T-helper 22 cell (primary cell): ENCODE data around the gene DENND4B.

Source experiments
- DNase-seq: peaks from one replicate; pipeline ENCODE4 v3.0.0-alpha.2; 2020; ENCODE audit warnings: low read depth

Gene DENND4B

DNA sequence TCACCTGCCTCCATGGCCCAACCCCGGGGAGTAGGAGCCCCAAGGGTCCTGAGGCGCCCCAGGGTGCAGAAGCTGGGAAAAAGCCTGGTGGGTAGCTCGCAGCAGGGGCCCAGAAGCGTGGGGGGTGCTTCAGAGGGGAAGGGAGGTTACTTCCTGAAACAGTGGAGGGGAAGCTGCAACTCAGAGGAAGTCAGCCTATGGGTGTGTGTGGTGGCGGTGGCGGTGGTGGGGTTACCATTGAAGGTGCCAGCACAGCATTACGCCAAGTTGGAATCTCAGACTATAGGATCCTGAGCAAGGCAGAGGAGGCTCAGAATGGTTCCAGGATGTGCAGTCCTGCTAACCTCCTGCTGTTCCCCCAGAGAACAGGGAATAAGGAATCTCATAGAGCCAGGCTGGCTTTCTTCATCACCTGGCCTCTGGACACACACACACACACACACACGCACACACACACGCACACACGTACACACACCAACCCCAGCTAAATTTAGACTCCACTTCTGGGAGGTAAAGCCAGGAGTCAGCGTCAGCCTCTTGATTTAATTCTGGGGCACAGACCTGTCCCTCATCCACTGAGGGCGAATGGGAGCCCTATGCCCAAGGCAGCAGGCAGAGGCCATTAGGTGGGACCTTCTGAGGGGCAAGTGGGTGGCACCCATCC is 1.3 kb downstream of the DENND4B start:
- DNase-seq = peak; percentile 78

DNA sequence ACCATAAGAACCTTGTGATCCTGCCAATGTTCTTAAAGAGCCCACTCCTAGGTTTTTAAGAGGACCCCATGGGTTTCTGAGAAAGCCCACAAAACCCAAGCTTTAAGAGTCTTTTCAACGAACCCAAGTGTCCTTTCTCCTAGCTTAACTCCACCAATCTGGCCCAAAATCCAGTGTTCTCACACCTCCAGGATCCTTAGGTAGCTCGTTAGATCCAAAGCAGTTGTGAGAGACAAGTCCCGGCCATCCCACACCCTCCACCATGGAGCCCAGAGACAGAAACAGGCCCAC is 1.7 kb downstream of the DENND4B start:
- no peak for DNase-seq

DNA sequence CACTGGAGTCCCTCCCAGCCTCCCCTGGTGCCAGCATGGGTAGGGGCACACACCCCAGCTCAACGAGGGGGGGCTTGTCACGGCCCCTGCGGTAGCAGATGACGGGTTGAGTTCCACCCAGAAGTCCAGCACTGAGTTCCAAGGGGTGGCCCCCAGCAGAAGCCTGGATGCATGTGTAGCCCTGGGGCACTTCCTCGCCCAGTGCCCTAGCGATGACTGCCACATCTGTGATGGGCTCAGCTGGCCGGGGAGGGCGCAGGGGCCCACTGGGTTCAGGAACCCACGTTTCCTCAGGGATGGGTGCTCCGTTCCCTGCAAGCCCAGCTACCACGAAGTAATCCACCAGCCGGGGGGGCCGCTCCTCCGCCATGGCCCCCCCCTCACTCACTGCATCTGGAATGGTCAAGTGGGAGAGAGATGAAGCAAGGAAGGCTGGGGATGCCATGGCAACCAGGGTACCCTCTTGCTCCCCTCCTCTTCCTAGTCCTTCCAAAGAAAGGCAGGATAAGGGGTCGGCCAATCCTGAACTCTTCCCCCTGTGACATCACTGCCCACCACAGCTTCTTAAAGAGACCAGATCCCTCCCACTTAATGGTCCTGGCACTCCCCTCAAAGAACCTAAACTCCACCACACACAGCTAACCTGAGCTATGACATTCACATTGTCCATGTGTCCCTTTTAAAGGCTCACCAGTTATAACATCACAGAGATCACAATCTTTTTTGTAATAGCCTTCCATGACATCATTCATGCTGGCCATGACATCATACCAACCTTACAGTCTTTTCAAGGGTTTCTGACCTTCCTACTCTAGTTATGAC is 2.3 kb downstream of the DENND4B start:
- DNase-seq = no peak

DNA sequence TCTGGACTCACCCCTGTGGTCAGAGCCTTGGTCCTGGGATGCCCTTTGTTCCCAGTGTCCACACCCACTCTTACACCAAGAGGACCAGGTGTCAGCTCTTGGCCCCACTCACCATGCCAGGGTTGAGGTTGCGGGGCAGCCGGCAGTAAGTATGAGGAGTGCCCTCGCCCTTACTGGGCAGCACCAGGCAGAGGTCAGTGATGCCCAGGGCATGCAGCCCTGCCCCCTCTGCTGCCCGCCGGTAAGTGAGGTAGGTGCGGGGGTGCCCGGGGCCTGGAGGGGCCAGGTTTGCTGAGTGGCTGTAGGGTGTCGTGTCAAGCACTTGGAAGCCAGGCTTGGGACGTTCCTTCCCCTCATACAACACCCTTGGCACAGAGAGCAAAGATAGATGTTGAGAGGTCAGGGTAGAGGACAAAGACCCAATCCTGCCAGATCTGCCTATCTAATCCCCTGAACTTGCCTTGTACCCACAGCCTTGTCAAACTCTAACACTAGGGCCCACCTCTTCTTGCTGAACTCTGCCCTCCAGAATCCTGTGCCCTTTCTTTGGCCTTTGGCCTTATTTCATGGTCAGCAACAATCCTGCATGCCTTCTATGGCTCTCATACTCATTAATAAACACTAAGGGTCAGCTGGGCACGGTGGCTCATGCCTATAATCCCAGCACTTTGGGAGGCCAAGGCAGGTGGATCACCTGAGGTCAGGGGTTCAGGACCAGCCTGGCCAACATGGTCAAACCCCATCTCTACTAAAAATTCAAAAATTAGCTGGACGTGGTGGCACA is 3.6 kb downstream of the DENND4B start:
- DNase-seq = no peak

DNA sequence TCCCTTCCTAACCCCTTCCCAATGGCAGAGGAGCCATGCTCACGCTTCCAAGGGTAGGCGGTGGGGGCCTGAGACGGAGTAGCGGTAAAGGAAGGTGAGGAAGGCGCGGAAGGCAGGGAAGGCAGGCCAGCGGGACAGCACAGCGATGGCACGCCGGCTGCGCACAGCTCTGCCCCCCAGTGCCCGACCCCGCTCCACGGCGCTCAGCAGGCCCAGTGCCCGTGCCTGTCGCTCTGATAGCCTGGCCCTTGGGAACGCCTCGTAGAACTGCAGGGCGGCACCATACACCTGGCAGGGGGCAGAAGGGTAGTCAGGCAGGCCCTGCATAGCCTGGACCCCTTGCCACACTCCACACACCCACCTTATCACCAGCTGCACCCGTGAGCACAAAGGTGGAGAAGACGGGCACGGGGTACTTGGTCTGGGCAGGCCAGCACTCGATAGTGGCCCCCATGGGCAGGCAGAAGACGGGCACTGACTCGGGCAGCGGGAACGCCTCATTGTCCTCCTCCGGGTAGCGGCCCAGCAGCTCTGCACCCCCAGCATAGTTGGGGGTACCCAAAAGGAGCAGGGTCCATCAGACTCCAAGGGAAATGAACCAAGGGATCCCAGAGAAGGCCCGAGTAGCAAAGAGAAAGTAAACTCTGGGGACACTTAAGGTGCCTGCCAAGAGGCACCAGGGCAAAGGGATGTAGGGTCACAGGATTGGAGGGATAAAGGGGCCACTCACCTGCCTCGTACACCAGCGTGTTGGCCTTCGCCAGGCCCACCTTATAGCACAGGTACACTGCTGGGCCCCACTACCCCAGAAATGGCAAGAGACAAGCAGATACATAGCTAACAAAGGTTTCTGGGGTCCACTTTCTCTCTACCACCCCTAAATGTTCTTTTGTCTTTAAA is 4.4 kb downstream of the DENND4B start:
- no peak for DNase-seq

DNA sequence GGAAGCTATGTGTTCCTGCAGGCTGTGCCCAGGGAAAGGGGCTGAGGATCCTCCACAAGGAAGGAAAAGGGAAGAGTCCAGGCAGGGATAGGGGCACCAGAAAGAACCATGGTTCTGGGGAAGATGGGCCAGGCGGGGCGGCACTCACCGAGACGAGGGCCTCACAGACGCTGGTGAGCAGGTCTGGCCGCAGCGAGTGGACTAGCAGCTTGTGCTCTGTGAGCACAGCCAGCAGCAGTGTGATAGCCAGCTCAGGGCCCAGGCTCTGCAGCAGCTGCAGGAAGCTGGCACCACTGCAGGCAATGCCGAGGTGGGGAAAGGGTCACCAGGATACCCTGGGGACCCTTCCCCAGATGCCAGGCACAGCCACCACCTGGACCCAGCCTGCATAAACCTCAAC is 5.8 kb downstream of the DENND4B start:
- no peak for DNase-seq

DNA sequence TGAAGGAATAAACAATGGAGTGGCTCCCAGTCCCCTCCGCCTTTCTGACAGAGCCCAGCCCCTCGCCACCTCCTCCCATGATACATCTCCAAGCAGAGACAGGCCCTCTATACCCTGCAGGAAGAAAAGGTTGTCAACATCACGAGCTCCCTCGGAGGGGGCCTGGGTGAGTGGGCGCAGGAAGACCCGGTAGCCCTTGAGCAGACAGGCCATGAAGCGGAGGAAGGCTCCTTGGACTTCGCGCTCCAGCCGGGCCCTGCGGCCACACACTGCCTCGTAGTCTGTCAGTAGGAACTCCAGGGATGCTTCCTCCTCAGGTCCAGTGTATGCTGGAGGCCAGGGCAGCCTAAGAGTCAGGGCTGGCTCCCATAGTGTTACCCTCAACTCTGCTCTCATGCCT is 7.0 kb downstream of the DENND4B start:
- DNase-seq = no peak

DNA sequence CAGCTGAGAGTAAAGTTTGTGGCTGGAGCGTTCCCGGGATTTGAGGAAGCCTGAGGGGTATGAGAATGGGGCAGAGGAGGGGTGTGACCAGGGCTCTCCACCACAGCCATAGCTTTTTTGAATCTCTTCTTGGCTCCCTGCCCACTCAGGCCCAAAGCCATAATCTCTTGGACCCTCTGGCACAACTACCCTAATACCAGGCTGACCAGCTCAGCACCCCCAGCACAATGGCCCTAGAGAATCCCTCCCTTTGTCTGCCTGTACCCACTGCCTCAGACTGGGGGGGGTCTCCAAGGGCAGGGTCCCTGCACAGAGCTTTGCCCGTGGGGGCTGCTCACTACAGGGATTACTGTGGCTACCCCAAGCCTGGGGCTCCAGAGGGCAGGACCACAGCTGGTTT is 7.5 kb downstream of the DENND4B start:
- no peak for DNase-seq

DNA sequence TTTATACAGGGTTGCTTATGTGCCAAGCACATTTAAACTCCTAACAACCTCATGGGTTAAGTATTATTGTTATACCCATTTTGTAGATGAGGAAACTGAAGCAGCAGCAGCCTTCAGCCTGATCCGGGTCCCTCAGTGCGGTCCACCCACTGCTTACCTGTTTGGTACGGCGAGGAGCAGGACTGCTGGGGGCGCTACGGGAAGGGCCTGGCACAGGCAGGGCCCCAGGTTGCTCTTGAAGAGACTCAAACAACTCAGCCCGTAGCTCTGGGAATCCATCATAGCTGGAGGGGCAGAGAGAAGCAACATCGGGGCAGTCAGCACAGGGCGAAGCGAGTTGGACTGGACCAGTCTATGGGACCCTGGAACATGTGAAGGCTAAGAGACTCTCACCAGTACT is 9.2 kb downstream of the DENND4B start:
- no peak for DNase-seq

DNA sequence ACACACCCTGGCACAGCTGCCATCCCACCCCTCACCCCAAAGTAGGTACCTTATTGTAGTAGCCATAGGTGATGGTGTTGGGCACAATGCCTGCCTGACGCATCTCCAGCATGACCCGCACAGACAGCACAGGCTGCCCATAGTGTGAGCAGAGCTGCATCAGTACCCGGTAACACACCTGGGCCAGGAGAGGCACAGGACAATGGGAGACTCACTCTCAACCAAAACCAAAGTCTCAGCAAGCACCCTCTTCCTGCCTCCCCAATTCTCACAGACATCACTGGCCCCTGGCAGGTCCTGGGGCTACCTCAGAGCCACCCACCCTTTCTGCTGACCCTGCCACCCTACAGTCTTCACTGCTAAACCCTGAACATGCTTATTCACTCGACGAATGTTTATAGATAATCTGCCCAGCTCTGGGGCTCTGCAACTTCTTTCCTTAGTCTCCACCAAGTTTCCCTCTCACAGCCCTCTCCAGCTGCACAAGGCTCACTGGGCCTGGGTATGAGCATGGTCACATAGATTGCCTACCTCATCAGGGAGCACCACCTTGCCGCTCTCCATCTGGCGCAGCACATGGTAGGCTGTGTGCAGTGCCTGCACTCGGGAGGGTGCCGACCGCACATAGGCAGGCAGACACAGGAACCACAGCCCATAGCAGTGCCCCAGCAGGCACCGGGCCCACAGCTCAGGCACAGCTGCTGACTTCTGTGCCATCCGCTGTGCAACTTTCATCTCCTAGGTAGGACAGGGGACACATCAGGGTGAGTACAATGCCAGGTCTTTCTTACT is 10.3 kb downstream of the DENND4B start:
- DNase-seq = no peak

DNA sequence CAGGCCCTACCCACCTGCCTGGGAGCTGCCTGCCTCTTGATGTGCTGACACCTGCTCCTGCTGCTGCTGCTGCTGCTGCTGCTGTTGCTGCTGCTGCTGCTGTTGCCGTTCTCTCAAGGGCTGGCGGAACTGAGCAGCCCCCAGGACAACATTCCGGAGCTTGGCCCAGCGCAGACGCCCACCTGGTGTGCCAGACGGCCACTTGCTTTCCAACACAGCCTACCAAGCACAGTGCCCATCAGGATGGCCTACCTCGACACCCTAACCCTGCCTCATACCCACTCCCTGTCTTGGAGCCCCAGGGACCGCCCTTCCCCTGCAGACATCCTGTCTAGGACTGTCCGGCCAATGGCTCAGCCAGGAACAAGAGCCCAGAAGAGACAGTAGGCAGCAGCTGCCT is 11.8 kb downstream of the DENND4B start:
- no peak for DNase-seq

DNA sequence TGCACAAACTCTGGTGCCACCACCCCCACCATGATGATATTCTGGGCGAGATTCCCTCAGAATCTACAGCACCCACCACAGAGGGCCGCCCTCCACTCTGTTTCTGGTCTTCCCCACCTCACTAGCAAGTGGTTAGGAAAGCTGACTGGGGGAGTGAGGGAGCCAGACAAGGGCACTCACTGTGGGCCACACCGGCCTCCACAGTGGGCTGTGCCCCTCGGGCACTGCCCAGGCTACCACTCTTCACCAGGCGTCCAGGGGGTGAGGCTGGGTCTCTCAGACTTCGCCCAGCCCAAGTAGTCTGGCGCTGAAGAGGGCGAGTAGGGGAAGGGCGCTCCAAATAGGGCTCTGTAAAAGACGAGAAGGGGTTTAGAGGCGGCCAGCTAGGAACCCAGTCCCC is 12.6 kb downstream of the DENND4B start:
- no peak for DNase-seq

DNA sequence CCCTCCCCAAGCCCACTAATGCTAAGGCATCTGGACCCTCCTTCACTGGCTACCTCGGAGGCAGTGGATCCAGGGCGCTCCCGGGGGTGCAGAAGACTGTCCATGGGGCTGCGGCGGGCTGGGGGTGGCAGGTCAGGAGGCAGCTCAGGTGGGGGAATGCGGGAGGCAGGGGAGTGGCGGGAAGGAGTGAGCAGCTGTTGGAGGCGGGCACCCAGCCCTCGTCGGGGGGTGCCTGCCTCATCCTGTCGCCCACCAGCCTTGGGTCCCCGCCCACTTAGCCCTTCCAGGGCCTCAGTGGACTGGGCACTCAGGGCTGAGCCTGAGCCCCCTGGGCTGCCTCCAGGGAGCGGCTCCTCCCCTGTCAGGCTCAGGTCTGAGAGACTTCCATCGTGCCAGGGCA is 13.1 kb downstream of the DENND4B start:
- DNase-seq = no peak

DNA sequence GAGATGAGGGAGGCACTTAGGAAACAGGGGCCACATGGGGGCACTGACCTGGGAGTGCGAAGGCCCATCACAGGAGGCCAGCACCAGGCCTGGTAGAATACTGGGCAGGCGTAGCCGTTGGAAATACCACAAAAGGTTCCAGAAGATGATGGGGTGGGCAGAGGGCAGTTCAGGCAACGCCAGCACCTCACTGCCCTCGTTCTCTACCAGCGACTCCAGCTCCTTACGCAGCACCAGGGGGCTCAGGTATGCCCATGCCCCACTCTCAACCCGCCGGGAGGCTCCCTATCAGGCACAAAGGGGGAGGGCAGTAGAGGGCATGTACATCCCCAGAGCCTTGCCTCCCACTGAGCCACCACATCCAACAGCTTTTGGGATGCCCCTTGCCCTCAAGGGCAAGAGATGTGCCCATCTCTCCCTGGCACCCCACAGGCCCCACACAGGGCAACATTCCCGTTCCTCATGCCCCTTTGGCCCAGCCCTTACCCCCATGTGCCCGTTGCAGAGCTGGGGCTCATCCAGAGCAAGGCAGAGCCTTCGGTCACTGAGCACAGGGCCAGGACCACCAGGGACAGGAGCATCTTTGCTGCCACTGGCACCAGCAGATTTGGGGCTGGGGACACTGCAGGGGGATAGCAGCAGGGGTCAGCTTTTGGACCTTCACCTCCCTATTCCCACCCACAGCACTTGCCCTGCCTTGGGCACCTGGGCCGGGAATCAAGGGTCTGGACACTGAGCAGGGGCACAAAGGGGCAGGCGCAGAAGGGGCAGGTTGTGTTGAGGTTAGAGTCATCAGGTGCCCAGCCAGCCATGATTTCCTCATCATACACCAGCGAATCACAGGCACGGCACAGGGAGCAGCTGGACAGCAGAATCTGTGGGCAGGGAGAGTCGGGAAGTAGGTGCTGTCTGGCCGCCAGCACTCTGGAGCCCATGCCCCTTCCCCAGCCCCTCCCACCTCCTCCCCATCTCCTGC is 14.1 kb downstream of the DENND4B start:
- no peak for DNase-seq

DNA sequence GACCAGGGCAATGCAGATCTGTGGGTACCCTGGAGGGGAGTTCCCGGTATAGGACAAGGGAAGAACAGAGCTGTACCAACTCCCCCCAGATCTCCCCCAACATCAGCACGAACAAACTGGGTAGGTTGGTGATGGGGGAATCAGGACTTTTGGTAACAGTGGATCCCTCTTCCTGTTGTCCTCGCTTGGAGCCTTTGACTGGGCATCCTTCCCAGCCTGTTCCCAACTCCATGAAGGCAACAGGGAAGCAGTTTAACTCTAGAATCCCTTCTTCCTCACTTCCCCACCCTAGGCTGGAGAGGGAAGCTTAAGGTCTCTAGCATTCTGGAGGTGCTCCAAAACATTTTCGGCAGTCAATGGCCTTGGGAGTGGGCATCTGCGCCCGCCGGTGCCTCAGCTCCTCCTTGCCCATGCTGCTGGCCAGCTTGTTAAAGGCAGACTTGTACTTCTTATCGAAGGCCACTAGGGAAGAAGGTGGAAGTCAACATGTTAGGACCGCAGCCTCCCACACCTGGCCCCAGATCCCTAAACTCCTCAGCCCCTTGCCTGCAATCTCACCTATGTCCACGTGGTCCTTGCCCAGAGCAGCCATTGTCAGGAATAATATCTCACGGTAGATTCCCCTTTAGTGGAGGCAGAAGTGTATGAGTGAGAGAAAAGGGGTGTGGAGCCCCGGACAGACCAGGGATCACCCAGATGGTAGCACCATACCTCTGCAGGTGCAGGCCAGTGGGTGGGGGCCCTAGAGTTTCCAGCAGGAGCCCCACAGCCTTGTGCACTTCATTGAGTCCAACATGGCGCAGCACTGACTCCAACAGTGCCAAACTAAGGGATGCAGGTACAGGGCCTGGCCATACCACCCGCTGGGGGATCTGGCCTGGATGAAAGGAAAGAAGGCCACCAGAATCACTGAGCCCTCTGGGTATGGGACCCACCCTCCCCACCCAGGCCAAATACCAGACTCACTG is 16.3 kb downstream of the DENND4B start:
- DNase-seq = no peak

DNA sequence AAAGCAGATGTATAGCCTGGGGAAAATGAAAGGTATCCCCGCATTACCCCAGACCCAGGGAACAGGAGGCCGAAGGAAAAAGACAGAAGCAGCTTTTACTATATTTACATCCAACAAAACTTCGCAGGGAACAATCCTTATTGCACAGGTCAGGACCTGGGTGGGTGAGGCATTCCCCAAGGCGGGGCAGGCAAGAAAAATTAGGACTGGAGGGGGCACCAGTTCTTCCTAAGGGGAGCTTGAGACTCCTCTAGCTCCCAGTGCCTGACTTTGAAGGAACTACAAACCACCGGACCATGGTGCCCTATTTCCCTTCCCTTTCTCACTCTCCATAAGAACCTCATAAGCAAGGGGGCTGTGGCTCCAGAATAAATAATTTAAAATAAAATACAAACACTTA is 17.1 kb downstream of the DENND4B start:
- no peak for DNase-seq

DNA sequence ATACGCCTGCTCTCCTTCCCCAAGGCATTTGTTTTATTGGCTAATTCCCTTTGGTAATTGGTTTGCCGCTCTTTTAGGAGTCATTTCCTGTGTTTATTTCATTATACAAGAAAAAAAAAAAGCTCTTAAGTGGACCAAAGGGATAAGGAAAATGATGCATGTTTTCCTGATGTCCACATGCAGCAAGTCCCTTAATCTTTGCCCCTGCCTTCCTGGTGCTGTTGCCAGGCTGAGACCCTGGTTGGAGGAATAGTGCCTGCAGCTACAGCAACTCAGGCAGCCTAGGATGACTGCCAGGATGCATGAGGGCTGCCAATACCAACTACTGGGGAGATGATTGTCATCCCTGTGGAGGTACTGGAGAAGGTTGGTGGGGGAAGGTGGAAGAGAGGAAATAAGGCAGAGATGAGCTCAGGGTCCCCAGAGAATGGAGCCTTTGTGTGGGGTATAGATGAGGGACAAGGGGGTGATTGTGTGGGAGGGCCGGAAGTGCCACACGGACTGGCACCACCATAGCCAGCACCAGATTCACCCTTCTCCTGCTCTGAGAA is 17.7 kb downstream of the DENND4B start:
- DNase-seq = no peak

DNA sequence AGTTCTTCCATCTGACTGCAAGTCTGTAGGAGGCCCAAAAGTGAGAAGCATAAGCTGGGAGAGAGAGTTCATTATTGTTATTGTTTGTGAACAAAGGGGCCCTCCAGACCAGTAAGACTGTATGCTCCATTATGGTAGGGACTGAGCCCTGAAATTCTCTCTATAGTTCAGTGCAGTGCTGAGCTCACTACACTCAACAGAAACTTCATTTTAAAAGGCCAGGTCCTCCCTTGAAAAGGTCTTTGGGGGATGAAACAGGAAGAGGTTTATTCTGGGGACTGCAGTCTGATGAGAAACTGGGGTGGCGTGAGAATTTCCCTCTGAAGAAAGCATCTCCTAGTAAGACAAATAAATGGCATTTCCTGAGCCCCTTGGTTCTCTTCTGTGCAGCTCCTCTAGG is 18.3 kb downstream of the DENND4B start:
- DNase-seq = no peak

DNA sequence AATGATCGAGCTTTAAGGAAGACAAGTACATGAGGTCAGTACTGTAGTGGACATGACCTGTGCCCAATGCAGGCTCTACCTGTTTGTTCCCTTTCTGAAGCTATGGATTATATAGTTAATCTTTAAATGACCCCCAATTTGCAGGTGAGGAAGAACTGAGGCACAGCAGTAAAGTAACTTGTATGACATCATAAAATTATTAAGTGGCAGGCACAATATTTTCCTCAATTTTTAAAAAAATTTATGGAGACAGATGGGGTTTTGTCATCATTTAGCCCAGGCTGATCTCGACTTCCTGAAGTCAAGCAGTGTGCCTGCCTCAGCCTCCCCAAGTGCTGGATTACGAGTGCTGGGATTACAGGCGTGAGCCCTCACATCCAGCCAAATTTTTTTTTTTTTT is 20.1 kb downstream of the DENND4B start:
- no peak for DNase-seq
